ENCODE data around the gene ZGPAT. TPM values are rescaled to one million over a fixed set of nuclear protein-coding genes. Genes with fewer than 3 reads are reported as not detected.

Gene ZGPAT
- total and polyA plus RNA-seq, 2 donors (not counting 3 experiments of a cell fraction or from before 2014, with no cell fraction given) = 23.1 to 29.3 TPM

- Histone ChIP-seq H3K9me3 (replicated peaks; ENCODE audit: control insufficient read depth, insufficient read depth, low read length) (no peaks in the 10 kb centered on the region), H4K20me1 (replicated peaks; ENCODE audit: control insufficient read depth, extremely low read depth, insufficient read depth, low read length) (no peaks in the 10 kb centered on the region), H3K36me3 (ENCODE audit: control insufficient read depth in 2 of 2, extremely low read depth in 1 of 2, insufficient read depth in 2 of 2, low read length in 2 of 2) (no peaks in the 10 kb centered on the region), H3K4me1 (ENCODE audit: control insufficient read depth, extremely low read depth, insufficient read depth, low read length) (peaks cover 35% of the 10 kb centered on the region), H2AFZ (ENCODE audit: low read depth, low read length) (no peak overlapping the region), H3K4me3 (replicated peaks in 1 of 3; ENCODE audit: insufficient read depth in 1 of 3, low read depth in 1 of 3, low read length in 3 of 3) (no peak overlapping the region), H3K9me1 (replicated peaks; ENCODE audit: control insufficient read depth, extremely low read depth, insufficient read depth, low read length) (no peaks in the 10 kb centered on the region), H3K27me3 (ENCODE audit: control insufficient read depth in 2 of 2, insufficient read depth in 2 of 2, low read length in 2 of 2) (no peaks in the 10 kb centered on the region), H3K4me2 (ENCODE audit: insufficient read depth, low read length) (no peak overlapping the region), H3K79me2 (ENCODE audit: control insufficient read depth, insufficient read depth, low read length) (no peaks in the 10 kb centered on the region), H3K9ac (replicated peaks; ENCODE audit: extremely low read depth, insufficient read depth, low read length) (no peak overlapping the region), H3K27ac (ENCODE audit: insufficient read depth, low read depth, low read length) (peak overlapping the region; percentile 91)
- intact Hi-C loops (cut with micrococcal nuclease) (loop anchor here (2.0 to 5.0 kb wide), 2 partner anchors 39 kb away; partner anchors contain the start of genes LIME1, RTEL1 and SLC2A4RG), dilution Hi-C loops (cut with MboI; ENCODE audit: extremely low pct_ligation_motif_present, low sequenced_read_pairs) (no loop called here)
- no TSS peak for BruUV-seq (replicated peaks)
- POLR2A ChIA-PET = no interaction called here
- TF ChIP-seq CTCF (IDR thresholded peaks at IDR 0.05; ENCODE audit: extremely low read depth in 1 of 2, insufficient read depth in 1 of 2, low read depth in 1 of 2, low read length in 2 of 2) (no peak), MAX (IDR thresholded peaks at IDR 0.05; ENCODE audit: insufficient read depth, insufficient read length) (no peak), POLR2AphosphoS5 (IDR thresholded peaks at IDR 0.05; ENCODE audit: insufficient read depth, low read depth, low read length) (peak; percentile 23), JUN (IDR thresholded peaks at IDR 0.05; ENCODE audit: borderline replicate concordance, insufficient read depth, insufficient read length, low read depth) (no peak)
- FAIRE-seq (no peak), DNase-seq (ENCODE audit: low read depth, low spot score) (no peak)
- CTCF ChIA-PET = interaction anchor here (0.8 to 3.0 kb wide), 10 partner anchors 9 to 276 kb away, joined by 3 to 19 read pairs (median 4); partner anchors contain the start of genes ARFRP1, TPD52L2 and ZGPAT
Measured at GRCh38 chr20:63697868-63698545, 9.8 kb upstream of the ZGPAT start.
